GM21825 (cell line): ENCODE measurements around the gene BCL2L2.
"Not testable (repeated sequence)": the region's sequence is repeated elsewhere in the genome, so short reads cannot be mapped to it uniquely, and the experiment has no call there.

Experiments used
- ATAC-seq: cut with Tn5 transposase; IDR thresholded peaks from one replicate; pipeline ENCODE4 v1.9.1; 2021; ENCODE audit warnings: mild to moderate bottlenecking, moderate library complexity; ENCODE audit not compliant: unreplicated experiment

The BCL2L2 gene, protein sequence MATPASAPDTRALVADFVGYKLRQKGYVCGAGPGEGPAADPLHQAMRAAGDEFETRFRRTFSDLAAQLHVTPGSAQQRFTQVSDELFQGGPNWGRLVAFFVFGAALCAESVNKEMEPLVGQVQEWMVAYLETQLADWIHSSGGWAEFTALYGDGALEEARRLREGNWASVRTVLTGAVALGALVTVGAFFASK

GRCh38 chr14:23306412-23307145 is at the start of gene BCL2L2:
TSS of gene BCL2L2 (plus strand) at chr14:23306833. CDS start at chr14:23307768, 935 bp downstream.
- ATAC-seq: no peak

DNA sequence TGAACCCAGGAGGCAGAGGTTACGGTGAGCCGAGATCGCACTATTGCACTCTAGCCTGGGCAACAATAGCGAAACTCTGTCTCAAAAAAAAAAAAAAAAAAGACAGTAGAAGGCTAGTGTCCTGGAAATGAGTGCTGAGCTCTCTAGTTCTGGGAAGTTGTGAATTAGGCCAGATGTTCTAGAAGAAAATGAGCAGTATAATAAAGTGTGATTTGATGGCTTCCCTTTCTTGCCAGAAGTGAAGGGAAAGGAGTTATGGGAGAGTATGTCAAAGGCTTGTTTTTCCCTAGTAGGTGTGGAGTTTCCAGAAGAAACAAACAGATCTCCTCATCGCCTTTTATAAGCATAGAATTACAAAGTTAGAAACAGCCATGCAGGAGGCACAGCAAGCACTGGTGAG is 48.4 kb upstream of the BCL2L2 start:
- no peak for ATAC-seq

GRCh38 chr14:23259426-23259825 is 47.2 kb upstream of the BCL2L2 start:
- no peak for ATAC-seq

- ATAC-seq: not testable (repeated sequence)
Measured at GRCh38 chr14:23260849-23261248, 45.8 kb upstream of the BCL2L2 start.

- no peak for ATAC-seq
Measured at GRCh38 chr14:23269193-23269592, 37.4 kb upstream of the BCL2L2 start.

DNA sequence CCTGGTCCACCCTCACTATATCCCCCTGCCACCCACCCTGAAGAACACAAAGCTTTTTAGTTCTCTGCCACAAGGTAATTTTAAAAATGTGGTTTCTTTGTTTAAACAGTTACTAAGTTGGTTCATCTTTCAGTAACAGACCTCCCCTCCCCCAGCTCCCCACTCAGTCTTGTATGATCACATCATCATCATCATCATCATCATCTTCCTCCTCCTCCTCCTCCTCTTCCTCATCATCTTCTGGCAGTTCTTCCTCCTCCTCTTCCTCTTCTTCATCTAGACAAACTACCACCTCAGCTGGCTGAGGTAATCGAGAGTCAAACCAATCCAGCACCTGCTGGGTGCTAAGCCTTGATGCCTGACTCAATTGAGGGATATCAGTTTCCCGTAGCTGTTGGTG is 31.2 kb upstream of the BCL2L2 start:
- ATAC-seq: no peak

DNA sequence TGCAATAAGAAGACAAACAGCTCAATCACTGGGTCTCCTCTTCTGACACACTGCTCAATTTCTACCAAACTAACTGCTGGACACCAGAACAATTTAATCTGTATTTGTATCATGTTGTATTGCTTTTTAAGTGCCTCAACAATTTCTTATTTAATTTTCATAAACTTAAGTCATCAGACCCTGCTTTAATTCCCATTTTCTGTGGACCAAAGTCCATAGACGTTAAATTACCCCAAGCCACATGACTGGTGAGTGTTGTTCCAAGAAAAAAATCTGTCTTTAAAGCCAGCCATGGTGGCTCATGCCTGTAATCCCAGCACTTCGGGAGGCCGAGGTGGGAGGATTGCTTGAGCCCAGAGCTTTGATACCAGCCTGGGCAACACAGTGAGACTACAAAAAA is 29.4 kb upstream of the BCL2L2 start:
- no peak for ATAC-seq

GRCh38 chr14:23277928-23278327 is 28.7 kb upstream of the BCL2L2 start:
- ATAC-seq: not testable (repeated sequence)

DNA sequence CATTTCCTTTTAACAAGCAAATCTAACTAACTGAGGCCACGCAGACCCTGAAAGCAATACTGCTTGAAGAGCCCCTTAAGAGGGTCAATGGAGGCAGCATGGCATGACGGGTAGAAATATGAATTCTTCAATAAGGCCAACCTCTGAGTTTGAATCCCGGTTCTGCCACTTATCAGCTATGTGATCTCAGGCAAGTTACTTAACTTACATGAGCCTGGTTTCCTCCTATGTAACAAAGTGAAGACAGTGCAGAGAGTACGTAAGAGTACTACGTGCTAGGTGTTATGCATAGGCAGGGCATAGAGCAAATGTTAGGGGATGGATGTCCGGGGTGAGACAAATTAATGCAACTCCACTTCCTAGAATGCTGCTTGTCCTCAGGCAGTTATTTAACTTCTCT is 25.4 kb upstream of the BCL2L2 start:
- ATAC-seq: no peak

GRCh38 chr14:23284654-23285529 is 21.7 kb upstream of the BCL2L2 start:
- no peak for ATAC-seq

DNA sequence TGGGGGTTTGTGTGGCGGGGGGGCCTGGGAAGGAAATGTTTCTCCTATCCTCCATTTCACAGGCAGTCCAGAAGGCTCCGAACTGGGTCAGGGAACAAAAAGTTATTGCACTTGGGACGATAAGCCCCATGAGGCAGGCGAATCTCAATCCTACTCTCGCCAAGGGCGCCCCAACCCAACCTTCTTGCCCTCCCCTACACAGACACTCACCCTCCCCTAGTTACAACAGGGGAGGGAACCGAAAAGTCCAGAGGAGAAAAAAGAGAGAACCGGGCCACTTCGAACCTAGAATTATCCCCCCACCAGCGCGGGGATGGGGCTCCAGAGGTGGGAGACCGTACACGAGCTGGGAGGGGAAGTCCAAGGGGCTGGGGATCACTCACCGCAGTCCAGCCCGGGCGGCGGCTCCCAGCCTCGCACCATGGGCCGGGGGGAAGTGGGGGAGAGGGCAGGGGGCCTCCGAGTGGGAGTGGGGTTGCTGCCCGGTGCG is 21.1 kb upstream of the BCL2L2 start:
- peak; percentile 18 for ATAC-seq

DNA sequence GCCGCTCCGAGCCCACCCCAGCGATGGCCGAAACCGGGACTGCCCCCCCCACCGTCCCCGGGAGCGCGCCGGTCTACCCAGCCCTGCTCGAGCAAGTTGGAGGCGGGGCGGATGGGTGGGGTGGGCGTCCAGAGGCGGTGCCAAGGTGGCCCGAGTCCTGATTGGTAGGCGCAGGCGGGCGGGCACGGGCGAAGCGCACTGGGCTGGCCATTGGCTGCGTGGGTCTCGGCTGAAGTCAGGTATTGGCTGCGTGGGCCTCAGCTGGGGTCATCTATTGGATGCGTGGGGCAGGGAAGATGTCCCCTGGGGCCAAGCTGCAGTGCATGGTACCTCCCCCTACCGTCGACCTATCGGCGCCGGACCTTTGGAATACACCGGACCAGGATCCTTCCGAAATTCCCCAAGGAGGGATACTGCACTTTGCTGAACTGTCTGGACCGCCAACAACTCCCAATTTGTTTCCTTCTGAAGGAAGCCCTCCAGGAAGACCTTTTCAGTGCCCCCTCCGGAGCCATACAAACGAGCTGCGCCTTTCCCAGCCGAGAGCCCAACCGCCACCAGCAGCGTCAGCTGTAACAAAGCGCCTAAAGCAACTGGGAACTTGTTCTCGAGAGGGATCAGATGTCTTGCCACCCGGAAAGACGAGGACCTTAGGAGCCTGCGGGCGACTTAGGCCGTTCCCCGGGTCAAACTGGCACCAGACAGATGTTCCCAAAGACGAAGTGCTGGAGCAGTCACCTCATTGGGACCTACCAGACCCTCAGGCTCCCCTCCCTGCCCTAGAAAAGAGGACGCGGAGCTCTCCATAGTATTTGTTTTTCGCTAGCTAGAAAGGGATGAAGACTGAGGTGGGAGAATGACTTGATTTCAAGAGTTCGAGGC is 20.4 kb upstream of the BCL2L2 start, which contains the start of gene HOMEZ:
HOMEZ (minus strand) TSS at position 113 of the 882 bp plus-strand sequence. CDS start 180 bp downstream, outside the sequence.
- peak; percentile 96 for ATAC-seq

DNA sequence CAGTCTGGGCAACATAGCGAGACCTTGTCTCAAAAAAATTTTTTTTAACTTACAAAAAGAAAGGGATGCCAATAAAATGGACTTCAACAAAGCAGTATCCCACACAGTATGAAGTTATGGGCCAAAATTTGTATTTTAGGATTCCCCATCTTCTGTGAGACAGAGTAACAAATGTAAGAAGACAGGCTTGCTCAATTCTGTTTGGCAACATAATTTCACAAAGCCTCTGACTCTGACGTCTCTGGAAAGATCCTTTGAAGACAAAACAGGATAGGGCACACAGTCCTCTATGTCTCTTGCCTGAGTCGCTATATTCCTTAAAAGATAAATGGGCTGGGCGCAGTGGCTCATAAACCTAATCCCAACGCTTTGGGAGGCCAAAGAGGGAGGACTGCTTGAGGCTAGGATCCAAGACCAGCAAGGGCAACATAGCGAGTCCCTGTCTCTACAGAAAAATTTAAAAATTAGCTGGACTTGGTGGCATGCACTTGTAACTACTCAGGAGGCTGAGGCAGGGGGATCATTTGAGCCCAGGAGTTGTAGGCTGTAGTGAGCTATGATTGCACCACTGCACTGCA is 19.6 kb upstream of the BCL2L2 start:
- no peak for ATAC-seq

- ATAC-seq: no peak
Measured at GRCh38 chr14:23294734-23295561, 11.7 kb upstream of the BCL2L2 start.

GRCh38 chr14:23296012-23296777 is 10.4 kb upstream of the BCL2L2 start:
- no peak for ATAC-seq

GRCh38 chr14:23297096-23297495 is 9.5 kb upstream of the BCL2L2 start:
- no peak for ATAC-seq

DNA sequence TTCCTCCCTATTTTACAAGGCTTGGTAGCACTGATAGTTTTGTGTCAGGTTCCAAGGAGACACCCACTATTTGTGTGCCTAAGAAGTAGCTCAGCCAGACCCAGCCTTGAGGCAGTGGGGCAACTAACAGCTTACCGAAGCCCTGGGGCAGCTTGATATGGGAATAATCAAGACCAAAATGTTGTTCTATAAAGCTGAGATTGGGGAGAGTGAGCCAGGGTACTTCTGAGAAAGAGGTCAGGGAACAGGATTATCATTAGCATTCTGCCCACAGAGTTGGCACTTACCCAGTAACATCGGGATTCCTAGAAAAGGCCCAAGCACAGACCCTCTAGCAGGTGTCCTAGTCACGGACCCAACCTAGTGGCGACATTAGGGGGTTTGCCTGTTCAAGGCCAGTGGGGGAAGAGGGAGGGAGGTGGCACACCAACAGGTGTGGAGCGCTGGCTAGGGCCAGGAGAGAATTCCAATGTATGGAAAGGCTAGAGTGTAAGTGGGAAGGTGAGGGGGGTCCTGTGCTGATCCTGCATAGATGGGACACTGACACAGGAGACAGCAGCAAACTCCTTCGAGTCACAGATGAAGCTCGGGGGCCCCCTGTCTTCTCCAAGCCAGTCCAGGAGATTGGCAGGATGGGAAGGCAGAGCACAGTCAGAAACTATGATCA is 8.9 kb upstream of the BCL2L2 start:
- ATAC-seq: no peak
